HepG2 (cell line): Measurements from ENCODE around the gene TH. TPM values are rescaled to one million over a fixed set of nuclear protein-coding genes. Genes with fewer than 3 reads are reported as not detected.

Source experiments
- AKAP8 ChIP-seq: sonication (generic); formaldehyde crosslinking; IDR thresholded peaks from 2 replicates; pipeline ENCODE4 v1.5.1; 2020; ENCODE audit warnings: mild to moderate bottlenecking, missing genetic modification reagents
- ARID4A ChIP-seq: sonication (generic); formaldehyde crosslinking; IDR thresholded peaks from 2 replicates; pipeline ENCODE4 v1.5.0; 2020; ENCODE audit warnings: mild to moderate bottlenecking, missing genetic modification reagents, borderline replicate concordance
- DNMT1 ChIP-seq: sonication (generic); formaldehyde crosslinking; IDR thresholded peaks from 2 replicates; pipeline ENCODE4 v1.5.1; 2020; ENCODE audit warnings: mild to moderate bottlenecking, missing genetic modification reagents
- POLR2A ChIP-seq, 2 experiments: IDR thresholded peaks; 2 replicates each; pipeline ENCODE4 v1.6.1; 2011; ENCODE audit warnings: low read depth in 2 of 2, low read length in 2 of 2, mild to moderate bottlenecking in 1 of 2, moderate library complexity in 1 of 2; ENCODE audit not compliant: insufficient read depth in 1 of 2
- RELA ChIP-seq: sonication (generic); formaldehyde crosslinking; IDR thresholded peaks from 2 replicates; pipeline ENCODE4 v1.4.0; 2020; ENCODE audit warnings: missing genetic modification reagents
- SRSF9 ChIP-seq: fragments of 200-400 bp; formaldehyde crosslinking; IDR thresholded peaks from 2 replicates; pipeline ENCODE4 v1.6.1; 2018; ENCODE audit warnings: borderline replicate concordance, mild to moderate bottlenecking, low read depth, low read length; ENCODE audit not compliant: insufficient read depth, poor library complexity, severe bottlenecking
- TBX2 ChIP-seq: sonication (generic); formaldehyde crosslinking; IDR thresholded peaks from 2 replicates; pipeline ENCODE4 v1.5.0; 2020; ENCODE audit warnings: missing genetic modification reagents, mild to moderate bottlenecking, borderline replicate concordance
- U2AF1 ChIP-seq: fragments of 200-400 bp; formaldehyde crosslinking; optimal IDR thresholded peaks from 2 replicates; pipeline ENCODE3; 2017; ENCODE audit warnings: mild to moderate bottlenecking, low read depth, low read length
- ZFP36 ChIP-seq: fragments of 150-350 bp; IDR thresholded peaks from 2 replicates; pipeline ENCODE4 v1.6.1; 2018; ENCODE audit warnings: borderline replicate concordance, low read length, low read depth; ENCODE audit not compliant: partially characterized antibody
- ZNF280D ChIP-seq: sonication (generic); formaldehyde crosslinking; IDR thresholded peaks from 2 replicates; pipeline ENCODE4 v1.5.1; 2020; ENCODE audit warnings: mild to moderate bottlenecking, missing genetic modification reagents
- ZNF496 ChIP-seq: sonication (generic); formaldehyde crosslinking; IDR thresholded peaks from 2 replicates; pipeline ENCODE4 v1.8.1; 2023; ENCODE audit warnings: mild to moderate bottlenecking, moderate library complexity, missing genetic modification reagents; ENCODE audit not compliant: insufficient replicate concordance
- ZNF567 ChIP-seq: sonication (generic); formaldehyde crosslinking; IDR thresholded peaks from 2 replicates; pipeline ENCODE4 v1.8.1; 2023; ENCODE audit warnings: mild to moderate bottlenecking, missing genetic modification reagents, borderline replicate concordance
- ZNF644 ChIP-seq: IDR thresholded peaks from 2 replicates; pipeline ENCODE4 v1.6.1; 2016; ENCODE audit warnings: low read depth
- ZNF670 ChIP-seq: sonication (generic); formaldehyde crosslinking; IDR thresholded peaks from 2 replicates; pipeline ENCODE4 v1.8.0; 2022; ENCODE audit warnings: mild to moderate bottlenecking, missing genetic modification reagents, borderline replicate concordance
- ZNF703 ChIP-seq: sonication (generic); formaldehyde crosslinking; IDR thresholded peaks from 2 replicates; pipeline ENCODE4 v1.5.1; 2020; ENCODE audit warnings: missing genetic modification reagents, mild to moderate bottlenecking, moderate library complexity, borderline replicate concordance
- polyA plus RNA-seq, 8 experiments: library from polyadenylated mRNA; depleted of rRNA in 3 of 8; stranded (reverse) in 7 of 8; unstranded in 1 of 8; fragments of >200 nt; fragmentation: Illumina TruSeq in 4 of 8; extraction: Trizol in 4 of 8; gene quantifications; 2 replicates each; pipeline versions ENCODE4 v1.2.1 to v1.2.3, GENCODE V29; 2011 to 2016; ENCODE audit warnings: low read depth in 4 of 8, missing spikeins in 1 of 8, mixed read lengths in 1 of 8; ENCODE audit not compliant: insufficient read depth in 1 of 8
- total RNA-seq, 5 experiments: library from RNA; depleted of rRNA; stranded (reverse); fragments of >200 nt; fragmentation: Illumina TruSeq; extraction: Trizol; gene quantifications; 2 replicates each; pipeline ENCODE4 v1.2.3, GENCODE V29; 2016; ENCODE audit warnings: low read depth in 1 of 5
- TF ChIP-seq, protein P1 (sequence below): sonication (generic); formaldehyde crosslinking; IDR thresholded peaks from 2 replicates; pipeline ENCODE4 v1.5.1; 2020; ENCODE audit warnings: mild to moderate bottlenecking, missing genetic modification reagents, moderate library complexity

TH gene
- total and polyA plus RNA-seq, 2 of the 13 experiments (the other 11 are each of a cell fraction or from before 2014, with no cell fraction given) = 0.36 TPM; not detected in 1

- no peak for TF ChIP-seq ZNF496
- peak; percentile 46; the same call in 1 of the 2 replicates for TF ChIP-seq ARID4A
- 0 out of 2 replicates have a peak, but pooled peaks have one; percentile 25 for TF ChIP-seq ZNF703
- no peak for TF ChIP-seq ZNF670 (CRISPR knock-in tag)
- TF ChIP-seq ZNF567 (CRISPR knock-in tag) = no peak
- TF ChIP-seq, protein P1, sequence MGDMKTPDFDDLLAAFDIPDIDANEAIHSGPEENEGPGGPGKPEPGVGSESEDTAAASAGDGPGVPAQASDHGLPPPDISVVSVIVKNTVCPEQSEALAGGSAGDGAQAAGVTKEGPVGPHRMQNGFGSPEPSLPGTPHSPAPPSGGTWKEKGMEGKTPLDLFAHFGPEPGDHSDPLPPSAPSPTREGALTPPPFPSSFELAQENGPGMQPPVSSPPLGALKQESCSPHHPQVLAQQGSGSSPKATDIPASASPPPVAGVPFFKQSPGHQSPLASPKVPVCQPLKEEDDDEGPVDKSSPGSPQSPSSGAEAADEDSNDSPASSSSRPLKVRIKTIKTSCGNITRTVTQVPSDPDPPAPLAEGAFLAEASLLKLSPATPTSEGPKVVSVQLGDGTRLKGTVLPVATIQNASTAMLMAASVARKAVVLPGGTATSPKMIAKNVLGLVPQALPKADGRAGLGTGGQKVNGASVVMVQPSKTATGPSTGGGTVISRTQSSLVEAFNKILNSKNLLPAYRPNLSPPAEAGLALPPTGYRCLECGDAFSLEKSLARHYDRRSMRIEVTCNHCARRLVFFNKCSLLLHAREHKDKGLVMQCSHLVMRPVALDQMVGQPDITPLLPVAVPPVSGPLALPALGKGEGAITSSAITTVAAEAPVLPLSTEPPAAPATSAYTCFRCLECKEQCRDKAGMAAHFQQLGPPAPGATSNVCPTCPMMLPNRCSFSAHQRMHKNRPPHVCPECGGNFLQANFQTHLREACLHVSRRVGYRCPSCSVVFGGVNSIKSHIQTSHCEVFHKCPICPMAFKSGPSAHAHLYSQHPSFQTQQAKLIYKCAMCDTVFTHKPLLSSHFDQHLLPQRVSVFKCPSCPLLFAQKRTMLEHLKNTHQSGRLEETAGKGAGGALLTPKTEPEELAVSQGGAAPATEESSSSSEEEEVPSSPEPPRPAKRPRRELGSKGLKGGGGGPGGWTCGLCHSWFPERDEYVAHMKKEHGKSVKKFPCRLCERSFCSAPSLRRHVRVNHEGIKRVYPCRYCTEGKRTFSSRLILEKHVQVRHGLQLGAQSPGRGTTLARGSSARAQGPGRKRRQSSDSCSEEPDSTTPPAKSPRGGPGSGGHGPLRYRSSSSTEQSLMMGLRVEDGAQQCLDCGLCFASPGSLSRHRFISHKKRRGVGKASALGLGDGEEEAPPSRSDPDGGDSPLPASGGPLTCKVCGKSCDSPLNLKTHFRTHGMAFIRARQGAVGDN (CRISPR knock-in tag) = peak; percentile 52
- TF ChIP-seq ZNF280D (CRISPR knock-in tag) = no peak
- no peak for TF ChIP-seq RELA
- no peak for TF ChIP-seq ZFP36
- no peak for TF ChIP-seq U2AF1
- TF ChIP-seq POLR2A (IDR thresholded peaks at IDR 0.05; ENCODE audit: insufficient read depth in 1 of 2, low read depth in 2 of 2, low read length in 2 of 2) = peak in 1 of 2 experiments; percentile 70; a peak in 2 of 4 replicates
- 0 out of 2 replicates have a peak, but pooled peaks have one; percentile 40 for TF ChIP-seq DNMT1 (CRISPR knock-in tag)
- no peak for TF ChIP-seq ZNF644 (CRISPR knock-in tag)
- no peak for TF ChIP-seq SRSF9
- no peak for TF ChIP-seq AKAP8 (CRISPR knock-in tag)
- peak; percentile 27; the same call in 1 of the 2 replicates for TF ChIP-seq TBX2 (CRISPR knock-in tag)
Measured at GRCh38 chr11:2139123-2139521, 32.5 kb downstream of the TH start, which contains the start of gene IGF2 (continued).
